HEK293 (cell line): Measurements from ENCODE around the gene SCARB2.

ENCODE experiments used
- MYNN ChIP-seq: fragments of 450-650 bp; formaldehyde crosslinking; IDR thresholded peaks from 2 replicates; pipeline ENCODE4 v1.5.1; 2016; ENCODE audit warnings: missing biosample characterization, missing genetic modification characterization, borderline replicate concordance
- PBX3 ChIP-seq: sonication (generic); formaldehyde crosslinking; IDR thresholded peaks from 2 replicates; pipeline ENCODE4 v1.8.1; 2022; ENCODE audit warnings: mild to moderate bottlenecking, moderate library complexity, missing genetic modification reagents
- PRDM10 ChIP-seq: fragments of 450-650 bp; formaldehyde crosslinking; IDR thresholded peaks from 2 replicates; pipeline ENCODE4 v1.5.1; 2016; ENCODE audit warnings: missing biosample characterization, missing genetic modification characterization
- PRDM2 ChIP-seq: fragments of 450-650 bp; formaldehyde crosslinking; IDR thresholded peaks from 2 replicates; pipeline ENCODE4 v1.5.1; 2016; ENCODE audit warnings: missing biosample characterization, missing genetic modification characterization, borderline replicate concordance
- ZBTB20 ChIP-seq: fragments of 450-650 bp; formaldehyde crosslinking; IDR thresholded peaks from 2 replicates; pipeline ENCODE4 v1.5.1; 2016; ENCODE audit warnings: missing biosample characterization, missing genetic modification characterization
- ZBTB6 ChIP-seq: fragments of 450-650 bp; formaldehyde crosslinking; IDR thresholded peaks from 2 replicates; pipeline ENCODE4 v1.5.1; 2017; ENCODE audit warnings: missing biosample characterization, missing genetic modification characterization
- ZBTB7A ChIP-seq: fragments of 450-650 bp; formaldehyde crosslinking; IDR thresholded peaks from 2 replicates; pipeline ENCODE4 v1.5.1; 2016; ENCODE audit warnings: low read depth, missing biosample characterization, missing genetic modification characterization
- ZEB2 ChIP-seq: fragments of 450-650 bp; formaldehyde crosslinking; IDR thresholded peaks from 2 replicates; pipeline ENCODE4 v1.5.1; 2016; ENCODE audit warnings: missing biosample characterization, missing genetic modification characterization
- ZNF146 ChIP-seq: fragments of 450-650 bp; formaldehyde crosslinking; IDR thresholded peaks from 2 replicates; pipeline ENCODE4 v1.5.1; 2016; ENCODE audit warnings: missing biosample characterization, missing genetic modification characterization
- ZNF18 ChIP-seq: fragments of 450-650 bp; formaldehyde crosslinking; IDR thresholded peaks from 2 replicates; pipeline ENCODE4 v1.5.1; 2016; ENCODE audit warnings: missing biosample characterization, missing genetic modification characterization
- ZNF26 ChIP-seq: fragments of 450-650 bp; formaldehyde crosslinking; IDR thresholded peaks from 2 replicates; pipeline ENCODE4 v1.5.1; 2016; ENCODE audit warnings: missing biosample characterization, missing genetic modification characterization
- ZNF366 ChIP-seq: fragments of 450-650 bp; formaldehyde crosslinking; conservative IDR thresholded peaks from 2 replicates; pipeline ENCODE4 v1.5.1; 2016; ENCODE audit warnings: missing biosample characterization, missing genetic modification characterization
- ZNF391 ChIP-seq: fragments of 450-650 bp; formaldehyde crosslinking; IDR thresholded peaks from 2 replicates; pipeline ENCODE4 v1.5.1; 2016; ENCODE audit warnings: low read depth, missing biosample characterization, missing genetic modification characterization, borderline replicate concordance
- ZNF449 ChIP-seq: fragments of 450-650 bp; formaldehyde crosslinking; IDR thresholded peaks from 2 replicates; pipeline ENCODE4 v1.5.1; 2017; ENCODE audit warnings: missing biosample characterization, mild to moderate bottlenecking, missing genetic modification characterization, moderate library complexity
- ZNF544 ChIP-seq: fragments of 450-650 bp; formaldehyde crosslinking; IDR thresholded peaks from 2 replicates; pipeline ENCODE4 v1.5.0; 2017; ENCODE audit warnings: missing biosample characterization, missing genetic modification characterization
- ZNF555 ChIP-seq: fragments of 450-650 bp; formaldehyde crosslinking; conservative IDR thresholded peaks from 2 replicates; pipeline ENCODE4 v1.5.1; 2017; ENCODE audit warnings: missing biosample characterization, mild to moderate bottlenecking, missing genetic modification characterization, inconsistent platforms
- ZNF596 ChIP-seq: fragments of 450-650 bp; IDR thresholded peaks from 2 replicates; pipeline ENCODE4 v1.5.0; 2018; ENCODE audit warnings: missing biosample characterization, mild to moderate bottlenecking, missing genetic modification characterization, moderate library complexity
- ZNF658 ChIP-seq: fragments of 450-650 bp; formaldehyde crosslinking; IDR thresholded peaks from 2 replicates; pipeline ENCODE4; 2016; ENCODE audit warnings: missing biosample characterization, missing genetic modification characterization
- ZNF660 ChIP-seq: fragments of 450-650 bp; IDR thresholded peaks from 2 replicates; pipeline ENCODE4 v1.5.1; 2018; ENCODE audit warnings: missing biosample characterization, mild to moderate bottlenecking, missing genetic modification characterization
- ZNF792 ChIP-seq: fragments of 450-650 bp; formaldehyde crosslinking; IDR thresholded peaks from 2 replicates; pipeline ENCODE4 v1.5.1; 2016; ENCODE audit warnings: missing biosample characterization, missing genetic modification characterization
- ZSCAN30 ChIP-seq: fragments of 450-650 bp; IDR thresholded peaks from 2 replicates; pipeline ENCODE4 v1.5.1; 2018; ENCODE audit warnings: missing biosample characterization, mild to moderate bottlenecking, missing genetic modification characterization, moderate library complexity

The SCARB2 gene

GRCh38 chr4:76213415-76214176 lies at the start of gene SCARB2 (continued):
- TF ChIP-seq PRDM2 (tag by site-specific recombination) (no peak), ZSCAN30 (tag by site-specific recombination) (no peak), ZNF658 (tag by site-specific recombination) (no peak), ZNF18 (no peak), MYNN (tag by site-specific recombination) (no peak), ZNF366 (no peak), PRDM10 (tag by site-specific recombination) (peak; percentile 82), ZEB2 (tag by site-specific recombination) (no peak), ZNF596 (tag by site-specific recombination) (peak; percentile 34; the same call in 1 of the 2 replicates), ZNF555 (tag by site-specific recombination) (no peak), ZNF26 (tag by site-specific recombination) (no peak), ZNF792 (tag by site-specific recombination) (no peak), ZNF449 (no peak), PBX3 (CRISPR knock-in tag) (peak; percentile 76; the same call in 1 of the 2 replicates), ZNF391 (no peak), ZBTB7A (no peak), ZNF544 (no peak), ZNF146 (no peak), ZNF660 (tag by site-specific recombination) (peak; percentile 60; the same call in 1 of the 2 replicates), ZBTB20 (tag by site-specific recombination) (peak; percentile 50; the same call in 1 of the 2 replicates), ZBTB6 (tag by site-specific recombination) (peak; percentile 87)
